Osteoblast (primary cell): ENCODE measurements around the gene ZBTB7C. TPM values are rescaled to one million over a fixed set of nuclear protein-coding genes. Genes with fewer than 3 reads are reported as not detected.

Experiments
- DNase-seq: peaks from one replicate; pipeline ENCODE4 v3.0.0; 2011; ENCODE audit warnings: low spot score, mixed read lengths; ENCODE audit not compliant: insufficient read length; ENCODE audit errors: missing footprints
- H2AFZ ChIP-seq: 2 replicates; pipeline ENCODE4 v1.6.0; 2011; ENCODE audit warnings: mild to moderate bottlenecking, low read length
- H3K27ac ChIP-seq: 2 replicates; pipeline ENCODE4 v1.5.1; 2011; ENCODE audit warnings: mild to moderate bottlenecking, low read depth, low read length, moderate library complexity
- H3K27me3 ChIP-seq: 2 replicates; pipeline ENCODE4 v1.6.0; 2012; ENCODE audit warnings: mild to moderate bottlenecking, control low read depth, inconsistent platforms, low read length, moderate library complexity; ENCODE audit not compliant: insufficient read depth
- H3K36me3 ChIP-seq: 2 replicates; pipeline ENCODE4 v1.5.1; 2011; ENCODE audit warnings: mild to moderate bottlenecking, low read length, control low read depth, moderate library complexity; ENCODE audit not compliant: insufficient read depth
- H3K4me1 ChIP-seq: 2 replicates; pipeline ENCODE4 v1.5.1; 2011; ENCODE audit warnings: mild to moderate bottlenecking, low read length, control low read depth, moderate library complexity; ENCODE audit not compliant: insufficient read depth
- H3K4me2 ChIP-seq: 2 replicates; pipeline ENCODE4 v1.6.0; 2011; ENCODE audit warnings: mild to moderate bottlenecking, low read length; ENCODE audit not compliant: insufficient read depth
- H3K4me3 ChIP-seq: fragments of 200-600 bp; sonication (generic); 3 replicates; pipeline ENCODE4 v1.5.1; 2012; ENCODE audit warnings: mild to moderate bottlenecking, low read length, inconsistent platforms; ENCODE audit not compliant: insufficient read depth
- H3K79me2 ChIP-seq: 2 replicates; pipeline ENCODE4 v1.6.0; 2012; ENCODE audit warnings: mild to moderate bottlenecking, low read length, control low read depth, inconsistent platforms; ENCODE audit not compliant: insufficient read depth
- H3K9me3 ChIP-seq: 2 replicates; pipeline ENCODE4 v1.5.1; 2011; ENCODE audit warnings: low read depth, low read length, control low read depth
- H4K20me1 ChIP-seq: 2 replicates; pipeline ENCODE4 v1.6.0; 2012; ENCODE audit warnings: mild to moderate bottlenecking, low read length, control low read depth; ENCODE audit not compliant: insufficient read depth
- CTCF ChIP-seq: IDR thresholded peaks from 2 replicates; pipeline ENCODE4 v1.5.1; 2011; ENCODE audit warnings: mild to moderate bottlenecking, low read depth, low read length, moderate library complexity; ENCODE audit errors: extremely low read depth
- total RNA-seq: library from RNA; depleted of rRNA; stranded (reverse); fragments of >200 nt; gene quantifications from 2 replicates; pipeline ENCODE4 v1.2.3, GENCODE V29; 2012

The ZBTB7C gene
- total RNA-seq, 1 donor = 0.36 TPM

DNA sequence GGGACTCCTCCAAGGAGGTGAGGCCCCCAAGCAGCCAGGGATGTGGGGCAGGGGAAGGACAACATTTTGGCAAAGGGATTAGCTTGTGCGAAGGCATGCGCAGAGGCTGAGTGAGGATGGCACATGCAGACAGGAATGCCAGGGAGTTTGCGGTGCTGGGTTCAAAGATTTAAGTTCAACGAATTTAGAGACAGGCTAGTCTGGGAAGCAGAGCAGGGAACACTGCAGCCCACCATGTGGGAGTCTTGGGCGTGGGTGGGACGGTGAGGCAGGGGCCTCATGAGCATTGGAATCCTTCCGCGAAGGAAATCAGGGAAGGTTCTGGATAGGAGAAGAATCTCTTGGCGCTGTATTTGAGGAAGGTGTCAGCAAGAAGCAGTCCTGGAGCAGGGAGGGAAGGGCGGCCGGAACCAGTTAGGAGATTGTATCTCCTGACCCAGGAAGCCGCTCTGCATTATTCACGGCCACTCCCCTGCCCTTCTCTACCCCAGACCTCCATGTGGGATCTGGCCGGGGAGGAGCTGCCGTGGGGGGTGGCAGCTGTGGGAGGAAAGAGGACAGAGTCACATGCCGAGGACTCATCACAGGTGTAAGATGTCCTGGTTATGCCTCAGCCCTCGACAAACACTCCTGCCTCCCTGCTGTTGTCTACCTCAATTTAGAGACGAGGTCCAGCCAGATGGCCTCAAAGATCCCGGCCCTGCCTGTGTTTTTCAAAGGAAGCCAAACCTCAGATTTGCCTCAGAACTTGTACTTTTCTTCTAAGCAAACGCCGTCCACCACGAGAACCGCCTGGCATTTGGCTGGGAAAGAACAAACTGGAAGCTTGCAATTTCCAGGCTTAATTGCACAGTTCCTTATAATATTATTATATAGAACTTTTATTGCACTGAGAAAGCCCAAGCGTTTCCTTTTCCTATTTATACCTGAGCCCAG is 355.0 kb downstream of the ZBTB7C start:
- no peak for DNase-seq
- Histone ChIP-seq H3K4me1 (no peaks in the 10 kb centered on the region), H3K36me3 (no peaks in the 10 kb centered on the region), H3K4me3 (no peak overlapping the region), H3K27me3 (peaks cover 11% of the 10 kb centered on the region), H3K4me2 (no peak overlapping the region), H3K79me2 (no peaks in the 10 kb centered on the region), H4K20me1 (no peaks in the 10 kb centered on the region), H3K27ac (no peak overlapping the region), H3K9me3 (no peaks in the 10 kb centered on the region), H2AFZ (no peak overlapping the region)
- TF ChIP-seq CTCF = no peak

DNA sequence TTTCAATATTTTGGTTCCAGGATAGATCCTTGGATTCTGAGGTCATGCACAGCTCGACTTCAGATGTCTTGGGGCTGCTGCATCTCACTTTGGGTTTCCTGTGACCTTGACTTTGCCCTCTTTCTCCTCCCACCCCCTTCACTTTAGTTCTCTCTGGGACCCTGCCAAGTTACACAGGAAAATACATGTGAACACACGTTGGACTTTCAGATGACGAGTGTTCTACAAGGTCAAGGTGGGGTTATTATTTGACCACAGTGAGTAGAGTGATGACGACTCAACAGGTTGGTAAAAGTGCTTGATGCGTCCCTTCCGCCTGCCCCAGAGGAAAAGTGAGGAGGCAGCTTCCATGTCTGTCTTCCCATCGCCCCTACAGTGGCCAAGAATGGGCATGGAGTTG is 356.3 kb downstream of the ZBTB7C start:
- no peak overlapping the region for H3K4me3 ChIP-seq
- TF ChIP-seq CTCF = no peak
- no peaks in the 10 kb centered on the region for H3K79me2 ChIP-seq
- H3K4me1 ChIP-seq = no peaks in the 10 kb centered on the region
- H2AFZ ChIP-seq = no peak overlapping the region
- no peaks in the 10 kb centered on the region for H3K9me3 ChIP-seq
- no peak overlapping the region for H3K4me2 ChIP-seq
- no peaks in the 10 kb centered on the region for H3K36me3 ChIP-seq
- no peak overlapping the region for H3K27ac ChIP-seq
- no peak for DNase-seq
- no peaks in the 10 kb centered on the region for H4K20me1 ChIP-seq
- H3K27me3 ChIP-seq = peaks cover 11% of the 10 kb centered on the region

DNA sequence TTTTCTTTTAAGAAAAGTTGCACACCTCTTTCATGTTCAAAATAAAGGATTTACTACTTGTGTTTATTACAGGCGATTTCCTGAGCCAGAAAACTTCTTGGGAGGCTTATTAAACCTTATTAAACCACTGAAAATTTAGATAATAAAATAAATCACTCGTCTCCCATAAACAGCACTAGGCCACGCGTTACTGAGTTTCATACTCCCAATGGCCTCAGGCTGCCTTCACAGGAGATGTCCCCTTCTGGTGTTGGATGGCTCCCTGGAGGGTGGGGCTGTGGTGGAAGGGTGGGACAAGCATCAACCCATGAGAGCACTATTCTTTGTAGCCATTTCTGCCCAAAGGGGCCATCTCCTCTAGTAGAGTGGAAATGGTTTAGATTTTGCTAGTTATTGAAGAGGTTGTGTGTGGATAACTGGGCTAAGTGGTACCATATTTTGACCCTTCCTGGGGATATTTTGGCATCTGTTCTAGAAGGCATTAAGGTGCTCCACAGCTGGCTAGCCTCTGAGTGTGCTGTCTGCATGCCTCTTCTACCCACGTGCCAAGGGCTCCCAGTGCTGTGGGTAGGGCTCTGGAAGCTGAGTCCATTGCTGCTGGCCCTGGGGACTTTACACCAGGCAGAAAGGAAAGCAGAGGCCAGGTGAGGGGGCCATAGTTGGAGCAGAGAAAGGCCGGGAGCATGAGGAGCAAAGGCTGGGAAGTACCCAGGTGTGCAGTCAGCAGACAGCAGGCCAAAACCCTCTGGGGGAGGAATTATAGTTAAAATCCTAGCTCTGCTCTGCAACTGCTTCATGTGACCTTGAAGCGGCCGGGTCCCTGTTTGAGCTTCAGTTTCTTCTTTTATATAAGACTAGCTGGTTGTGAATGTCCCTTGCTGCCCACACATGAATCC is 357.0 kb downstream of the ZBTB7C start:
- Histone ChIP-seq H3K4me2 (no peak overlapping the region), H3K9me3 (no peaks in the 10 kb centered on the region), H3K4me3 (no peak overlapping the region), H2AFZ (no peak overlapping the region), H4K20me1 (no peaks in the 10 kb centered on the region), H3K79me2 (no peaks in the 10 kb centered on the region), H3K4me1 (no peaks in the 10 kb centered on the region), H3K27me3 (peaks cover 11% of the 10 kb centered on the region), H3K36me3 (no peaks in the 10 kb centered on the region), H3K27ac (no peak overlapping the region)
- no peak for TF ChIP-seq CTCF
- DNase-seq = no peak

- Histone ChIP-seq H3K27me3 (peaks cover 5% of the 10 kb centered on the region), H3K36me3 (no peaks in the 10 kb centered on the region), H3K4me2 (no peak overlapping the region), H3K9me3 (no peaks in the 10 kb centered on the region), H3K4me3 (no peak overlapping the region), H4K20me1 (no peaks in the 10 kb centered on the region), H3K79me2 (no peaks in the 10 kb centered on the region), H2AFZ (no peak overlapping the region), H3K4me1 (no peaks in the 10 kb centered on the region), H3K27ac (no peak overlapping the region)
- no peak for DNase-seq
- no peak for TF ChIP-seq CTCF
Observed at GRCh38 chr18:48050176-48050575, 359.0 kb downstream of the ZBTB7C start.
